Stimulated activated naive CD8-positive, alpha-beta T cell treated with anti-CD3 and anti-CD28 coated beads, Interleukin-15, amount 100 ng/mL, for 72 hours (primary cell): ENCODE data around the gene GM2A.
A peak's percentile ranks its signal among the peaks of the same experiment; 100 is the strongest.

Experiments used
- ATAC-seq: fragments of 150-1000 bp; cut with Tn5 transposase; 2 replicates; pipeline ENCODE4 v1.10.0; 2021; ENCODE audit warnings: mild to moderate bottlenecking, moderate library complexity
- DNase-seq, 2 donors: peaks; one replicate each; pipeline ENCODE4 v3.0.0; 2021 to 2022
- H3K27ac Mint-ChIP-seq, 2 donors: one replicate each; pipeline ENCODE4 v1.8.0; 2022; ENCODE audit warnings: mild to moderate bottlenecking in 2 of 2, mixed read lengths in 2 of 2, moderate library complexity in 2 of 2
- H3K27me3 Mint-ChIP-seq: one replicate; pipeline ENCODE4 v1.8.0; 2022; ENCODE audit warnings: mixed read lengths
- H3K4me1 Mint-ChIP-seq: one replicate; pipeline ENCODE4 v1.8.0; 2022; ENCODE audit warnings: mild to moderate bottlenecking, mixed read lengths
- H3K4me3 Mint-ChIP-seq, 2 donors: one replicate each; pipeline ENCODE4 v1.8.0; 2022; ENCODE audit warnings: mild to moderate bottlenecking in 2 of 2, mixed read lengths in 2 of 2, moderate library complexity in 1 of 2
- H3K9me3 Mint-ChIP-seq, 2 donors: one replicate each; pipeline ENCODE4 v1.8.0; 2022; ENCODE audit warnings: mixed read lengths in 2 of 2

GM2A gene

GRCh38 chr5:151312756-151313324, 59.9 kb downstream of the GM2A start:
- Mint-ChIP-seq H3K27ac (no peak overlapping the region), H3K9me3 (peaks cover 12 to 20% of the 10 kb centered on the region in 2 donors), H3K4me1 (no peaks in the 10 kb centered on the region), H3K4me3 (no peak overlapping the region), H3K27me3 (peaks cover 16% of the 10 kb centered on the region)
- ATAC-seq, result no peak
- DNase-seq, result no peak

- ATAC-seq (no peak), DNase-seq (no peak)
- Mint-ChIP-seq H3K4me3 (no peak overlapping the region), H3K9me3 (peaks cover 12 to 20% of the 10 kb centered on the region in 2 donors), H3K27ac (no peak overlapping the region), H3K27me3 (peaks cover 16% of the 10 kb centered on the region), H3K4me1 (no peaks in the 10 kb centered on the region)
These were observed 60.4 kb downstream of the GM2A start for GRCh38 chr5:151313357-151313756.

GRCh38 chr5:151315998-151316597, 63.1 kb downstream of the GM2A start:
- H3K4me1 Mint-ChIP-seq, result no peaks in the 10 kb centered on the region
- ATAC-seq, result peak; percentile 69
- peaks cover 5 to 8% of the 10 kb centered on the region in 2 donors for H3K9me3 Mint-ChIP-seq
- H3K27ac Mint-ChIP-seq, result no peak overlapping the region
- H3K27me3 Mint-ChIP-seq, result peaks cover 10% of the 10 kb centered on the region
- DNase-seq, result peak; percentile 50 to 57
- no peak overlapping the region for H3K4me3 Mint-ChIP-seq

GRCh38 chr5:151317871-151318270, 64.9 kb downstream of the GM2A start:
- peaks cover 8% of the 10 kb centered on the region for H3K27me3 Mint-ChIP-seq
- H3K4me3 Mint-ChIP-seq, result no peak overlapping the region

GRCh38 chr5:151318850-151319732, 66.1 kb downstream of the GM2A start:
- Mint-ChIP-seq H3K4me1 (no peaks in the 10 kb centered on the region), H3K27me3 (peaks cover 4% of the 10 kb centered on the region), H3K4me3 (no peak overlapping the region), H3K9me3 (no peaks in the 10 kb centered on the region), H3K27ac (no peak overlapping the region)
- no peak for DNase-seq
- peak; percentile 40 for ATAC-seq

More at GRCh38 chr5:151317871-151318270, 64.9 kb downstream of the GM2A start:
- Mint-ChIP-seq H3K9me3 (no peaks in the 10 kb centered on the region), H3K4me1 (no peaks in the 10 kb centered on the region), H3K27ac (no peak overlapping the region)
- ATAC-seq (no peak), DNase-seq (no peak)
